Psoas muscle (tissue), 8 donors: ENCODE measurements around the gene SCRT2. TPM values are rescaled to one million over a fixed set of nuclear protein-coding genes. Genes with fewer than 3 reads are reported as not detected.

ENCODE experiments used
- ATAC-seq, 4 donors: fragments of 200-7000 bp; cut with Tn5 transposase; one replicate each; pipeline ENCODE4 v1.9.1; 2020; ENCODE audit warnings: moderate library complexity in 3 of 4, mild to moderate bottlenecking in 2 of 4
- DNase-seq, 2 donors: peaks; one replicate each; pipeline ENCODE4 v3.0.0-alpha.2; 2020
- H3K27ac ChIP-seq: fragments of 200-600 bp; one replicate; pipeline ENCODE4 v1.8.0; 2022
- H3K27me3 ChIP-seq, 3 donors: fragments of 200-600 bp in 1 of 3; one replicate each; pipeline versions ENCODE4 v1.6.1 to v1.8.0; 2013 to 2022; ENCODE audit warnings: low read length in 2 of 3, mild to moderate bottlenecking in 2 of 3, moderate library complexity in 1 of 3; ENCODE audit not compliant: insufficient read depth in 3 of 3
- H3K36me3 ChIP-seq, 2 donors: fragments of 200-600 bp in 1 of 2; one replicate each; pipeline versions ENCODE4 v1.6.1 to v1.8.0; 2013 to 2022; ENCODE audit warnings: low read depth in 1 of 2, mild to moderate bottlenecking in 1 of 2, moderate library complexity in 1 of 2; ENCODE audit not compliant: insufficient read depth in 1 of 2
- H3K4me1 ChIP-seq: fragments of 200-600 bp; one replicate; pipeline ENCODE4 v1.8.0; 2022
- H3K4me3 ChIP-seq: fragments of 200-600 bp; one replicate; pipeline ENCODE4 v1.8.0; 2022; ENCODE audit warnings: mild to moderate bottlenecking
- H3K9me3 ChIP-seq: fragments of 200-600 bp; one replicate; pipeline ENCODE4 v1.8.0; 2022
- CTCF ChIP-seq: fragments of 200-600 bp; IDR thresholded peaks from one replicate; pipeline ENCODE4 v1.8.0; 2022; ENCODE audit warnings: antibody characterized with exemption
- WGBS, 3 donors: extraction: QIAGEN DNeasy Blood & Tissue Kit; methylation state at CpG; one replicate each; pipeline versions ENCODE4 v1.1.6 to v1.1.7; 2013; 5-methylcytosine and 5-hydroxymethylcytosine counted together
- intact Hi-C, 2 donors: fragments of 100-400 bp; cut with DNase I; formaldehyde crosslinking; loops; one replicate each; pipeline versions ENCODE4 v1.11.0 to v1.14.2; 2022
- polyA plus RNA-seq, 3 donors: library from polyadenylated mRNA; stranded (reverse); fragments of 200-250 nt; gene quantifications; one replicate each; pipeline ENCODE4 v1.2.3, GENCODE V29; 2013
- total RNA-seq, 4 donors: library from RNA; stranded (reverse); fragmentation: NEBNext Ultra II Directional in 2 of 4; extraction: Animal tissue kit (Norgen Biotek cat#: 25700) in 2 of 4; gene quantifications; one replicate each; pipeline versions ENCODE4 v1.2.1 to v1.2.4, GENCODE V29; 2021 to 2023
- donor health status: healthy with polysubstance abuse.
- donor health status: DM: no; HTN: no; CAD: no; lungs with moderate emphysema.
- donor health status: Bipolar disorder and iron deficiency.
- donor health status: healthy.
- donor health status: DM: yes; HTN: yes; CAD: no.
- donor health status: DM: no; HTN: no; CAD: no.
- donor health status: DM: no; HTN: no; CAD: no.
- donor health status: DM: yes; HTN: yes; CAD: no.

The SCRT2 gene
- total and polyA plus RNA-seq, 7 donors, result not detected

DNA sequence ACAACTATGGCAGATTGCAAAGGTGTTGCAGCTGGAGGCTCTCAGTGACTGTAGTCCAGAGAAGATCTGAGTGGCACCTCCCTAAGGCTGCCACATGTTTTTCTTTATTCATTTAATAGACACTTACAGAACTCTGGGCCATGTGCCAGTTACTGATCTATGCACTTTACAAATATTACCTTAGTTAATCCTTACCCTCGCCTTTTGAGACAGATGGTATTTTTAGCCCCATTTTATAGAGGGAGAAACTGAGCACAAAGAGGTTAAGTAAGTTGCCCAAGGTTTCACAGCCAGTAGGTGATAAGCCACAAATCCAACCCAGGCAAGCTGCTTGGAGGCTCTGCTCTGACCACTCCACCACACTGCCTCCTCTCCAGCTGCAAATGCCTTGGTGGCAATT lies 6.5 kb upstream of the SCRT2 start:
- peaks cover 2 to 43% (median 3%) of the 10 kb centered on the region in 3 donors for H3K27me3 ChIP-seq
- WGBS, 3 donors, result 50 to 73% (median 60%) methylated on average over 1 of the region's 1 CpG

DNA sequence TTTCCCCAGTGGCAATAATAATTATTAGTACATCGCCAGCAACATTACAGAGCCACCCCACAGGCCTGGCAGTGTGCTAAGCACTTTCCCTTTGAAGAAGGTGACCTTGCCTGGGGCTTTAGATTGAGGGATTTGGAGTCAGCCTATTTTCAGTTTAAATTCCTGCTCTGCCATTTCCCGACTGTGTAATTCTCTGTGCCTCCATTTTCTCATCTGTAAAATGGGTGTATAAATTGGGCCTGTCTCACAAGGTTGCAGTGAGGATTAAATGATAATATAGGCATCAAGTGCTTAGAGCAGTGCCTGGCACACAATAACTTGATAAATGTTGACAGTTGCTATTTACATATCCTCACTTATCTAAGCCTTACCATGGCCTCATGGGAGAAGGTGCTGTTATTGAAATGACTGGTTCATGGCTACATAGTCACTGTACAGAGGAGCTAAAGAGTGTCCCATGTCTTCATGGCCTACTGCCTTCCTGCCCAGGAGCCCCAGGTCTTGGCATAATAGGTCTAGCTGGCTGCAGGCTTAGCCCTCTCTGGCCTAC lies 5.1 kb upstream of the SCRT2 start:
- Histone ChIP-seq H3K4me1 (peaks cover 13% of the 10 kb centered on the region), H3K9me3 (no peaks in the 10 kb centered on the region), H3K4me3 (no peak overlapping the region), H3K36me3 (no peaks in the 10 kb centered on the region), H3K27ac (no peak overlapping the region), H3K27me3 (peaks cover 2 to 43% (median 3%) of the 10 kb centered on the region in 3 donors)
- no peak for TF ChIP-seq CTCF
- 70 to 85% (median 78%) methylated on average over 2 of the region's 2 CpGs for WGBS, 3 donors
- intact Hi-C loops, result no loop called here
- DNase-seq, result no peak
- ATAC-seq, result no peak

More for the DNA sequence above, 6.5 kb upstream of the SCRT2 start:
- H3K36me3 ChIP-seq, result no peaks in the 10 kb centered on the region
- no peak overlapping the region for H3K27ac ChIP-seq
- DNase-seq (no peak), ATAC-seq (no peak)
- no peaks in the 10 kb centered on the region for H3K9me3 ChIP-seq
- TF ChIP-seq CTCF, result no peak
- no peak overlapping the region for H3K4me3 ChIP-seq
- intact Hi-C loops, result no loop called here
- H3K4me1 ChIP-seq, result no peaks in the 10 kb centered on the region

- no peak for DNase-seq
- H3K4me3 ChIP-seq, result no peak overlapping the region
- TF ChIP-seq CTCF, result no peak
- H3K9me3 ChIP-seq, result no peaks in the 10 kb centered on the region
- intact Hi-C loops, result no loop called here
- no peaks in the 10 kb centered on the region for H3K36me3 ChIP-seq
- WGBS, 3 donors, result 86 to 91% (median 87%) methylated on average over 5 of the region's 5 CpGs
- H3K4me1 ChIP-seq, result peaks cover 14% of the 10 kb centered on the region
- no peak overlapping the region for H3K27ac ChIP-seq
- no peak for ATAC-seq
- peaks cover 3 to 59% (median 3%) of the 10 kb centered on the region in 3 donors for H3K27me3 ChIP-seq
These were observed 2.4 kb upstream of the SCRT2 start for GRCh38 chr20:677957-678356.

GRCh38 chr20:676967-677366 lies 1.4 kb upstream of the SCRT2 start:
- ATAC-seq, result no peak
- peaks cover 3 to 52% (median 3%) of the 10 kb centered on the region in 3 donors for H3K27me3 ChIP-seq

More at GRCh38 chr20:676967-677366, 1.4 kb upstream of the SCRT2 start:
- DNase-seq, result no peak
- TF ChIP-seq CTCF, result no peak
- intact Hi-C loops, result no loop called here
- Histone ChIP-seq H3K4me3 (no peak overlapping the region), H3K36me3 (no peaks in the 10 kb centered on the region), H3K4me1 (peaks cover 14% of the 10 kb centered on the region), H3K27ac (no peak overlapping the region), H3K9me3 (no peaks in the 10 kb centered on the region)
- 57 to 61% (median 59%) methylated on average over 3 of the region's 3 CpGs for WGBS, 3 donors
